ENCODE results near the gene GJC1. TPM values are rescaled to one million over a fixed set of nuclear protein-coding genes. Genes with fewer than 3 reads are reported as not detected.

Gene GJC1
- total RNA-seq, 1 experiment from 2014 or later: 31.6 TPM

GRCh38 chr17:44769230-44769629 is 60.9 kb downstream of the GJC1 start:
- ChIA-PET CTCF (no interaction called here), POLR2A (ENCODE audit: low non-redundant PET) (no interaction called here)
- Histone ChIP-seq H3K36me3 (ENCODE audit: insufficient read depth, low read length, poor library complexity, severe bottlenecking) (no peaks in the 10 kb centered on the region), H3K9me3 (ENCODE audit: low read depth, low read length, poor library complexity, severe bottlenecking) (no peaks in the 10 kb centered on the region), H3K4me3 (ENCODE audit: low read depth, low read length, poor library complexity, severe bottlenecking) (no peak overlapping the region), H3K27ac (ENCODE audit: low read depth, low read length, poor library complexity, severe bottlenecking) (no peak overlapping the region), H3K4me1 (ENCODE audit: insufficient read depth, low read length, poor library complexity, severe bottlenecking) (no peaks in the 10 kb centered on the region), H3K27me3 (replicated peaks; ENCODE audit: insufficient read depth, low read depth, low read length, poor library complexity) (no peaks in the 10 kb centered on the region)
- DNase-seq (ENCODE audit: low spot score): no peak
- intact Hi-C loops (cut with micrococcal nuclease; ENCODE audit: unreplicated experiment): no loop called here
- TF ChIP-seq CTCF (conservative IDR thresholded peaks at IDR 0.05; ENCODE audit: low read depth, low read length) (no peak), EZH2 (IDR thresholded peaks at IDR 0.05; ENCODE audit: borderline replicate concordance, low read depth, low read length, poor library complexity, severe bottlenecking) (no peak)
- no TSS peak for BruUV-seq (replicated peaks)

GRCh38 chr17:44768505-44769142 is 61.5 kb downstream of the GJC1 start:
- intact Hi-C loops (cut with micrococcal nuclease; ENCODE audit: unreplicated experiment): no loop called here
- Histone ChIP-seq H3K27me3 (replicated peaks; ENCODE audit: insufficient read depth, low read depth, low read length, poor library complexity) (no peaks in the 10 kb centered on the region), H3K36me3 (ENCODE audit: insufficient read depth, low read length, poor library complexity, severe bottlenecking) (no peaks in the 10 kb centered on the region), H3K4me1 (ENCODE audit: insufficient read depth, low read length, poor library complexity, severe bottlenecking) (no peaks in the 10 kb centered on the region), H3K9me3 (ENCODE audit: low read depth, low read length, poor library complexity, severe bottlenecking) (no peaks in the 10 kb centered on the region), H3K27ac (ENCODE audit: low read depth, low read length, poor library complexity, severe bottlenecking) (no peak overlapping the region), H3K4me3 (ENCODE audit: low read depth, low read length, poor library complexity, severe bottlenecking) (no peak overlapping the region)
- ChIA-PET POLR2A (ENCODE audit: low non-redundant PET) (no interaction called here), CTCF (no interaction called here)
- no peak for TF ChIP-seq EZH2 (IDR thresholded peaks at IDR 0.05; ENCODE audit: borderline replicate concordance, low read depth, low read length, poor library complexity, severe bottlenecking)
- no peak for TF ChIP-seq CTCF (conservative IDR thresholded peaks at IDR 0.05; ENCODE audit: low read depth, low read length)
- no peak for DNase-seq (ENCODE audit: low spot score)
- no TSS peak for BruUV-seq (replicated peaks)

- Histone ChIP-seq H3K9me3 (ENCODE audit: low read depth, low read length, poor library complexity, severe bottlenecking) (no peaks in the 10 kb centered on the region), H3K27ac (ENCODE audit: low read depth, low read length, poor library complexity, severe bottlenecking) (no peak overlapping the region), H3K4me3 (ENCODE audit: low read depth, low read length, poor library complexity, severe bottlenecking) (no peak overlapping the region), H3K27me3 (replicated peaks; ENCODE audit: insufficient read depth, low read depth, low read length, poor library complexity) (no peaks in the 10 kb centered on the region), H3K36me3 (ENCODE audit: insufficient read depth, low read length, poor library complexity, severe bottlenecking) (no peaks in the 10 kb centered on the region), H3K4me1 (ENCODE audit: insufficient read depth, low read length, poor library complexity, severe bottlenecking) (no peaks in the 10 kb centered on the region)
- POLR2A ChIA-PET (ENCODE audit: low non-redundant PET): no interaction called here
- intact Hi-C loops (cut with micrococcal nuclease; ENCODE audit: unreplicated experiment): no loop called here
- CTCF ChIA-PET: interaction anchor here (0.5 kb wide), 1 partner anchor 333 kb away, joined by 4 read pairs; no protein-coding TSS in a partner anchor
- no peak for DNase-seq (ENCODE audit: low spot score)
- no TSS peak for BruUV-seq (replicated peaks)
- TF ChIP-seq EZH2 (IDR thresholded peaks at IDR 0.05; ENCODE audit: borderline replicate concordance, low read depth, low read length, poor library complexity, severe bottlenecking) (no peak), CTCF (conservative IDR thresholded peaks at IDR 0.05; ENCODE audit: low read depth, low read length) (no peak)
Measured at GRCh38 chr17:44767493-44767892, 62.6 kb downstream of the GJC1 start.
